ENCODE measurements around the gene LCN2.

DNA sequence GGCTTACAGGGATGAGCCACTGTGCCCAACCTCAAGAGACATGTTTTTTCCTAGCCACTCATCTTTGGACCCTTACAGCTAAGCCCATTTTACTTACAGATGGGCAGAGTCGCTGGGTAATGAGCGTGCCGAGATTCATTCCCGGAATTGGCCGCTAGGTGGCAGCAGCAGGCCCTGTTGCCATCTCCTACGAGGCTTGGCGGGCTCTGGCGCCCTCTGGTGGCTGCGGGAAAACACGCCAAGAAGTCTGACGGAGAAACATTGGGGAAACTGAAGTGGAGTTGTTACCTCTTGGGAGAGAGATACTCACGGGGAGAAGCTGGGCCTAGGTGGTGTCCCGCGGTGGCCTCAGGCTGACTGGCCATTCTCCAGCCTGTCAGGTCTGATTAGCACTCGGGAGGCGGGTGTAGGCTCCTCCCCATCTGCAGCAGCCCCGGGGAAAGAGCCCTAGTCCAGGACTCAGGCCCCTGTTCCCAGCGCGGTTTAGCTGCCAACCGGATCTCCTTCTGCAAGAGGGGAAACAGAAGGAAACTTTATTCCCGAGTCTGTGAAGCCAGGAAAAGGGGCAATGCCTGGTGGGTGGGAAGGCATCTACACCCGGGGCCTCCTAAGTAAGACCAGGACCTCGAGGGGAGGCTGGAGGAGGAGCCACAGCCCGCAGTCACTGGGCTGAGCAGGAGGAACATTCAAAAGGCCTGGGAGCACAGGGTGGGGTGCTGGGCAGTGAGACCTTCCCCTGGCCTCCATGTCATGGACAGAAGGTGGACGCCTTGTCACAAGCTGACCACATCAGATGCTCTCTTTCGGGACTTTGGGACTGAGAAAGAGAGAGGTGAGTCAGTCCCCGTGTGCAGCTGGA, 31.4 kb upstream of the LCN2 start:
- TF ChIP-seq CTCF (conservative IDR thresholded peaks at IDR 0.05; ENCODE audit: low read depth, low read length) (peak; percentile 99), EZH2 (IDR thresholded peaks at IDR 0.05; ENCODE audit: low read length, unreplicated experiment) (no peak)

Data from PC-3 (cell line).